MM.1S (cell line): ENCODE measurements around the gene KCNG2.

ENCODE experiments used
- DNase-seq: peaks from one replicate; pipeline ENCODE4 v3.0.0-alpha.2; 2015
- H2AFZ ChIP-seq: fragments of 300-600 bp; sonication (generic); 2 replicates; pipeline ENCODE4 v1.6.0; 2016; ENCODE audit warnings: antibody characterized with exemption, low read length
- H3F3A ChIP-seq: fragments of 300-600 bp; sonication (generic); 2 replicates; pipeline ENCODE4 v1.6.1; 2016; ENCODE audit warnings: mild to moderate bottlenecking, antibody characterized with exemption, low read length, moderate library complexity, mixed read lengths; ENCODE audit not compliant: insufficient read depth
- H3K27ac ChIP-seq: fragments of 300-600 bp; sonication (generic); 2 replicates; pipeline ENCODE4 v1.5.1; 2016; ENCODE audit warnings: mild to moderate bottlenecking, low read length
- H3K27me3 ChIP-seq: fragments of 300-600 bp; sonication (generic); replicated peaks from 2 replicates; pipeline ENCODE4 v1.6.0; 2016; ENCODE audit warnings: low read length; ENCODE audit not compliant: insufficient read depth
- H3K36me3 ChIP-seq: fragments of 300-600 bp; sonication (generic); replicated peaks from 2 replicates; pipeline ENCODE4 v1.6.1; 2016; ENCODE audit warnings: mild to moderate bottlenecking, low read length, mixed read lengths; ENCODE audit not compliant: insufficient read depth
- H3K4me1 ChIP-seq: fragments of 300-600 bp; sonication (generic); 2 replicates; pipeline ENCODE4 v1.6.1; 2016; ENCODE audit warnings: low read length, mixed read lengths
- H3K4me2 ChIP-seq: fragments of 300-600 bp; sonication (generic); 2 replicates; pipeline ENCODE4 v1.6.0; 2016; ENCODE audit warnings: low read depth, low read length
- H3K4me3 ChIP-seq: fragments of 300-600 bp; sonication (generic); 2 replicates; pipeline ENCODE4 v1.5.1; 2016; ENCODE audit warnings: low read length, mixed read lengths
- H3K79me2 ChIP-seq: fragments of 300-600 bp; sonication (generic); 2 replicates; pipeline ENCODE4 v1.6.1; 2016; ENCODE audit warnings: mixed run types, low read length, mixed read lengths
- H3K9ac ChIP-seq: fragments of 300-600 bp; sonication (generic); 2 replicates; pipeline ENCODE4 v1.6.1; 2016; ENCODE audit warnings: low read length, mixed read lengths
- H3K9me2 ChIP-seq: fragments of 300-600 bp; sonication (generic); replicated peaks from 2 replicates; pipeline ENCODE4 v1.6.1; 2016; ENCODE audit warnings: mild to moderate bottlenecking, low read length, mixed read lengths; ENCODE audit not compliant: insufficient read depth
- H3K9me3 ChIP-seq: fragments of 300-600 bp; sonication (generic); replicated peaks from 2 replicates; pipeline ENCODE4 v1.6.1; 2016; ENCODE audit warnings: mild to moderate bottlenecking, low read length, mixed read lengths; ENCODE audit not compliant: insufficient read depth
- H4K20me1 ChIP-seq: fragments of 300-600 bp; sonication (generic); 2 replicates; pipeline ENCODE4 v1.6.1; 2016; ENCODE audit warnings: mild to moderate bottlenecking, low read length, moderate library complexity, mixed read lengths; ENCODE audit not compliant: insufficient read depth
- CTCF ChIP-seq: fragments of 300-600 bp; sonication (generic); IDR thresholded peaks from 2 replicates; pipeline ENCODE4 v1.5.1; 2016; ENCODE audit warnings: antibody characterized with exemption, low read length, mixed read lengths
- EZH2 ChIP-seq: fragments of 300-600 bp; sonication (generic); optimal IDR thresholded peaks from 2 replicates; pipeline ENCODE3; 2017; ENCODE audit warnings: low read depth, mild to moderate bottlenecking, antibody characterized with exemption, low read length, mixed read lengths
- EZH2phosphoT487 ChIP-seq: fragments of 300-600 bp; sonication (generic); IDR thresholded peaks from 2 replicates; pipeline ENCODE4 v1.6.1; 2018; ENCODE audit warnings: antibody characterized with exemption, low read length

Gene KCNG2

DNA sequence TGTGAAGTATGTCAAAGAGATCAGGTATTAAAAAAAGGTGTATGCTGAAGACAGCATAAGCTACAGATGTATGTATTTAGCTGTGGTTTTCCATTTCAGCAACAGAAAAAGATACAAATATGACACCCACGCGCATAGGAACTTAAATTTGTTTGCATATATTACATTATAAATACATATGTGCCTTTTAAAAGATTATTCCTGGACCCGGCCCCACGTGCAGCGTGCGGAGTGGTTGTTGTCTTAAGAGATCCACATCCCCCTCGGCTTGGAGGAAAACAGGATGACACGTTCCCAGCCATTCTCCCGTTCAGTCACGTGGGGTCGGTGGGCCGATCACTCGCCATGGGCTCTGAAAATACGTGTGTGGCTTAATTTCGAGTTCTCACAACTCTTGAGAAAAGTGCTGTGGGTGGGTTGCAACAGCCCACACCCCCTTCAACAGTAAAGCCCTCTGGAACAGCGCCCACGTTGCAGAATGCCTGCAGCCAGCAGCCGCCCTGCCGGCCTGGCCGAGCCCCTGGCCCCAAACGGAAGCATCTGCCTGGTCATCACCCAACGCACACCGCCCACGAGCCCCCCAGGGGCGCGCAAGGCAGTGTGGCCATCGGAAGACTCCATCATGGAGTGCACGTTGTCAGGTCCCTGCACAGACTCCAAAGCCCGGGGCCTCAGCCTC is 18.6 kb upstream of the KCNG2 start:
- H3K4me2 ChIP-seq = no peak overlapping the region
- H3K9ac ChIP-seq = no peak overlapping the region
- H3K9me3 ChIP-seq = no peaks in the 10 kb centered on the region
- H3K4me3 ChIP-seq = no peak overlapping the region
- H3K27ac ChIP-seq = no peak overlapping the region
- no peaks in the 10 kb centered on the region for H3F3A ChIP-seq
- no peaks in the 10 kb centered on the region for H3K79me2 ChIP-seq
- H3K9me2 ChIP-seq = no peaks in the 10 kb centered on the region
- no peaks in the 10 kb centered on the region for H3K36me3 ChIP-seq
- H3K4me1 ChIP-seq = no peaks in the 10 kb centered on the region
- H2AFZ ChIP-seq = no peak overlapping the region
- H4K20me1 ChIP-seq = no peaks in the 10 kb centered on the region
- TF ChIP-seq EZH2phosphoT487 = no peak
- TF ChIP-seq EZH2 = no peak
- no peak for TF ChIP-seq CTCF
- no peak for DNase-seq
- H3K27me3 ChIP-seq = no peaks in the 10 kb centered on the region

GRCh38 chr18:79779700-79780190 is 18.0 kb upstream of the KCNG2 start:
- H3K79me2 ChIP-seq = no peaks in the 10 kb centered on the region
- no peaks in the 10 kb centered on the region for H3K27me3 ChIP-seq
- TF ChIP-seq CTCF = no peak
- TF ChIP-seq EZH2 = no peak
- TF ChIP-seq EZH2phosphoT487 = no peak
- no peak overlapping the region for H3K4me3 ChIP-seq
- no peak for DNase-seq
- no peak overlapping the region for H2AFZ ChIP-seq
- H4K20me1 ChIP-seq = no peaks in the 10 kb centered on the region
- no peak overlapping the region for H3K27ac ChIP-seq
- H3K4me1 ChIP-seq = no peaks in the 10 kb centered on the region
- H3K9me2 ChIP-seq = no peaks in the 10 kb centered on the region
- no peak overlapping the region for H3K4me2 ChIP-seq
- no peak overlapping the region for H3K9ac ChIP-seq
- H3K36me3 ChIP-seq = no peaks in the 10 kb centered on the region
- no peaks in the 10 kb centered on the region for H3K9me3 ChIP-seq
- H3F3A ChIP-seq = no peaks in the 10 kb centered on the region

- Histone ChIP-seq H3K9ac (no peak overlapping the region), H3K9me2 (no peaks in the 10 kb centered on the region), H3F3A (no peaks in the 10 kb centered on the region), H3K4me3 (no peak overlapping the region), H2AFZ (no peak overlapping the region), H3K36me3 (no peaks in the 10 kb centered on the region), H4K20me1 (no peaks in the 10 kb centered on the region), H3K4me1 (no peaks in the 10 kb centered on the region), H3K9me3 (no peaks in the 10 kb centered on the region), H3K79me2 (no peaks in the 10 kb centered on the region), H3K27ac (no peak overlapping the region), H3K4me2 (no peak overlapping the region), H3K27me3 (no peaks in the 10 kb centered on the region)
- no peak for DNase-seq
- TF ChIP-seq EZH2 (no peak), CTCF (no peak), EZH2phosphoT487 (no peak)
Measured at GRCh38 chr18:79780547-79780946, 17.2 kb upstream of the KCNG2 start.
